CD4-positive, CD25-positive, alpha-beta regulatory T cell (primary cell): ENCODE measurements around the gene KCNQ1OT1. TPM values are rescaled to one million over a fixed set of nuclear protein-coding genes. Genes with fewer than 3 reads are reported as not detected.

Source experiments
- ATAC-seq, 2 donors: fragments of 150-1000 bp; cut with Tn5 transposase; one replicate each; pipeline ENCODE4 v1.10.0; 2021; ENCODE audit warnings: low read depth in 2 of 2, moderate number of reproducible peaks in 2 of 2, moderate library complexity in 1 of 2
- DNase-seq, 3 donors: peaks; one replicate each; pipeline versions ENCODE4 v3.0.0 to v3.0.0-alpha.2; 2012 to 2022; ENCODE audit warnings: mixed read lengths in 1 of 3
- H3K27ac ChIP-seq: one replicate; pipeline ENCODE4 v1.7.0; 2013; ENCODE audit warnings: mild to moderate bottlenecking, low read length; ENCODE audit not compliant: insufficient read depth, poor library complexity, severe bottlenecking
- H3K27me3 ChIP-seq: one replicate; pipeline ENCODE4 v1.7.0; 2013; ENCODE audit warnings: low read length; ENCODE audit not compliant: control insufficient read depth, insufficient read depth
- H3K36me3 ChIP-seq: one replicate; pipeline ENCODE4 v1.7.0; 2013; ENCODE audit warnings: mild to moderate bottlenecking, low read length, moderate library complexity; ENCODE audit not compliant: control insufficient read depth, insufficient read depth
- H3K4me1 ChIP-seq: 2 replicates; pipeline ENCODE4 v1.7.0; 2013; ENCODE audit warnings: mild to moderate bottlenecking, low read length; ENCODE audit not compliant: insufficient read depth, control insufficient read depth, poor library complexity, severe bottlenecking
- H3K4me3 ChIP-seq: one replicate; pipeline ENCODE4 v1.7.0; 2013; ENCODE audit warnings: low read depth, mild to moderate bottlenecking, low read length, moderate library complexity
- H3K9me3 ChIP-seq, 2 experiments: 1 replicate in 1 of 2; 2 replicates in 1 of 2; pipeline ENCODE4 v1.7.0; 2013; ENCODE audit warnings: low read length in 2 of 2, mild to moderate bottlenecking in 1 of 2, moderate library complexity in 1 of 2; ENCODE audit not compliant: control insufficient read depth in 2 of 2
- H3K27ac Mint-ChIP-seq, 3 donors: one replicate each; pipeline ENCODE4 v1.8.0; 2020 to 2022; ENCODE audit warnings: mild to moderate bottlenecking in 3 of 3, mixed read lengths in 3 of 3, moderate library complexity in 2 of 3
- H3K27me3 Mint-ChIP-seq: one replicate; pipeline ENCODE4 v1.8.0; 2022; ENCODE audit warnings: mild to moderate bottlenecking, mixed read lengths
- H3K36me3 Mint-ChIP-seq: one replicate; pipeline ENCODE4 v1.8.0; 2020; ENCODE audit warnings: mixed read lengths
- H3K4me1 Mint-ChIP-seq, 4 donors: one replicate each; pipeline ENCODE4 v1.8.0; 2020 to 2022; ENCODE audit warnings: mixed read lengths in 4 of 4, mild to moderate bottlenecking in 1 of 4
- H3K4me3 Mint-ChIP-seq, 4 donors: one replicate each; pipeline ENCODE4 v1.8.0; 2020 to 2022; ENCODE audit warnings: mild to moderate bottlenecking in 4 of 4, mixed read lengths in 4 of 4, moderate library complexity in 3 of 4
- H3K9me3 Mint-ChIP-seq, 7 donors: one replicate each; pipeline ENCODE4 v1.8.0; 2020 to 2022; ENCODE audit warnings: mixed read lengths in 7 of 7, mild to moderate bottlenecking in 3 of 7, moderate library complexity in 2 of 7
- polyA plus RNA-seq, 4 donors: library from polyadenylated mRNA; unstranded; fragments of 300-500 nt; fragmentation: Illumina TruSeq; gene quantifications; one replicate each; pipeline ENCODE4 v1.2.3, GENCODE V29; 2021
- total RNA-seq: library from RNA; stranded (reverse); gene quantifications from one replicate; pipeline ENCODE4 v1.2.3, GENCODE V29; 2022

The KCNQ1OT1 gene
- total and polyA plus RNA-seq, 5 donors from 2014 or later, result 0.01 to 0.72 (median 0.07) TPM

- Histone ChIP-seq H3K4me3 (no peak overlapping the region), H3K36me3 (no peaks in the 10 kb centered on the region), H3K9me3 (no peaks in the 10 kb centered on the region), H3K4me1 (no peaks in the 10 kb centered on the region), H3K27ac (no peak overlapping the region), H3K27me3 (no peaks in the 10 kb centered on the region)
- no peak overlapping the region for H3K4me3 Mint-ChIP-seq
- ATAC-seq, result no peak
- DNase-seq, result no peak
- H3K36me3 Mint-ChIP-seq, result peaks cover 7% of the 10 kb centered on the region
- H3K9me3 Mint-ChIP-seq, result no peaks in the 10 kb centered on the region
- H3K27me3 Mint-ChIP-seq, result no peaks in the 10 kb centered on the region
- peaks cover 0 to 8% (median 0%) of the 10 kb centered on the region in 4 donors for H3K4me1 Mint-ChIP-seq
- H3K27ac Mint-ChIP-seq, result no peak overlapping the region
These were observed 12.6 kb downstream of the KCNQ1OT1 start for GRCh38 chr11:2687223-2687530.

GRCh38 chr11:2686360-2687222 lies 13.2 kb downstream of the KCNQ1OT1 start:
- Mint-ChIP-seq H3K9me3 (no peaks in the 10 kb centered on the region), H3K27ac (no peak overlapping the region), H3K27me3 (no peaks in the 10 kb centered on the region), H3K4me1 (peaks cover 0 to 10% (median 0%) of the 10 kb centered on the region in 4 donors), H3K36me3 (peaks cover 8% of the 10 kb centered on the region), H3K4me3 (no peak overlapping the region)
- Histone ChIP-seq H3K36me3 (no peaks in the 10 kb centered on the region), H3K27ac (no peak overlapping the region), H3K4me3 (no peak overlapping the region), H3K27me3 (no peaks in the 10 kb centered on the region), H3K4me1 (no peaks in the 10 kb centered on the region), H3K9me3 (no peaks in the 10 kb centered on the region)
- ATAC-seq (no peak), DNase-seq (no peak)

GRCh38 chr11:2685566-2686359 lies 14.0 kb downstream of the KCNQ1OT1 start:
- ATAC-seq (no peak), DNase-seq (no peak)
- Histone ChIP-seq H3K36me3 (no peaks in the 10 kb centered on the region), H3K27me3 (no peaks in the 10 kb centered on the region), H3K9me3 (no peaks in the 10 kb centered on the region), H3K4me1 (no peaks in the 10 kb centered on the region), H3K27ac (no peak overlapping the region), H3K4me3 (no peak overlapping the region)
- no peaks in the 10 kb centered on the region for H3K9me3 Mint-ChIP-seq
- H3K4me3 Mint-ChIP-seq, result no peak overlapping the region
- H3K27me3 Mint-ChIP-seq, result no peaks in the 10 kb centered on the region
- no peak overlapping the region for H3K27ac Mint-ChIP-seq
- H3K36me3 Mint-ChIP-seq, result peaks cover 8% of the 10 kb centered on the region
- H3K4me1 Mint-ChIP-seq, result peaks cover 0 to 12% (median 0%) of the 10 kb centered on the region in 4 donors

- Histone ChIP-seq H3K27me3 (no peaks in the 10 kb centered on the region), H3K9me3 (no peaks in the 10 kb centered on the region), H3K27ac (no peak overlapping the region), H3K36me3 (no peaks in the 10 kb centered on the region), H3K4me1 (no peaks in the 10 kb centered on the region), H3K4me3 (no peak overlapping the region)
- Mint-ChIP-seq H3K27me3 (no peaks in the 10 kb centered on the region), H3K4me3 (no peak overlapping the region), H3K4me1 (peaks cover 0 to 9% (median 0%) of the 10 kb centered on the region in 4 donors), H3K9me3 (no peaks in the 10 kb centered on the region), H3K36me3 (peaks cover 8% of the 10 kb centered on the region), H3K27ac (no peak overlapping the region)
- ATAC-seq (no peak), DNase-seq (no peak)
These were observed 14.7 kb downstream of the KCNQ1OT1 start for GRCh38 chr11:2685051-2685450.

GRCh38 chr11:2684581-2684980 lies 15.2 kb downstream of the KCNQ1OT1 start:
- Mint-ChIP-seq H3K36me3 (peaks cover 8% of the 10 kb centered on the region), H3K4me3 (no peak overlapping the region), H3K27me3 (no peaks in the 10 kb centered on the region), H3K4me1 (peaks cover 0 to 9% (median 0%) of the 10 kb centered on the region in 4 donors), H3K27ac (no peak overlapping the region), H3K9me3 (no peaks in the 10 kb centered on the region)
- Histone ChIP-seq H3K27ac (no peak overlapping the region), H3K4me1 (no peaks in the 10 kb centered on the region), H3K9me3 (no peaks in the 10 kb centered on the region), H3K36me3 (no peaks in the 10 kb centered on the region), H3K4me3 (no peak overlapping the region), H3K27me3 (no peaks in the 10 kb centered on the region)
- DNase-seq, result no peak
- no peak for ATAC-seq

- no peak overlapping the region for H3K4me3 ChIP-seq
- Mint-ChIP-seq H3K27me3 (no peaks in the 10 kb centered on the region), H3K4me1 (peaks cover 0 to 9% (median 0%) of the 10 kb centered on the region in 4 donors), H3K9me3 (no peaks in the 10 kb centered on the region), H3K36me3 (peaks cover 8% of the 10 kb centered on the region), H3K27ac (no peak overlapping the region), H3K4me3 (no peak overlapping the region)
- H3K27me3 ChIP-seq, result no peaks in the 10 kb centered on the region
- H3K9me3 ChIP-seq, result no peaks in the 10 kb centered on the region
- no peaks in the 10 kb centered on the region for H3K36me3 ChIP-seq
- ATAC-seq (no peak), DNase-seq (no peak)
- no peaks in the 10 kb centered on the region for H3K4me1 ChIP-seq
- no peak overlapping the region for H3K27ac ChIP-seq
These were observed 16.0 kb downstream of the KCNQ1OT1 start for GRCh38 chr11:2683806-2684205.

GRCh38 chr11:2681408-2682145 lies 18.2 kb downstream of the KCNQ1OT1 start:
- no peaks in the 10 kb centered on the region for H3K9me3 Mint-ChIP-seq
- Histone ChIP-seq H3K9me3 (no peaks in the 10 kb centered on the region), H3K36me3 (no peaks in the 10 kb centered on the region), H3K4me3 (no peak overlapping the region), H3K27ac (no peak overlapping the region), H3K27me3 (no peaks in the 10 kb centered on the region), H3K4me1 (no peaks in the 10 kb centered on the region)
- peak overlapping the region in 2 of 3 donors; percentile 25 to 76 for H3K27ac Mint-ChIP-seq
- H3K36me3 Mint-ChIP-seq, result peaks cover 8% of the 10 kb centered on the region
- no peak for DNase-seq
- H3K27me3 Mint-ChIP-seq, result no peaks in the 10 kb centered on the region
- ATAC-seq, result no peak
- no peak overlapping the region for H3K4me3 Mint-ChIP-seq
- peaks cover 0 to 9% (median 0%) of the 10 kb centered on the region in 4 donors for H3K4me1 Mint-ChIP-seq
